Astrocyte (in vitro differentiated cells and primary cell): ENCODE data around the gene SEC22A. TPM values are rescaled to one million over a fixed set of nuclear protein-coding genes. Genes with fewer than 3 reads are reported as not detected.

ENCODE experiments used
- DNase-seq: peaks from one replicate; pipeline ENCODE4 v3.0.0-alpha.2; 2010; ENCODE audit warnings: low read depth
- FAIRE-seq: peaks from 2 replicates; lab custom pipeline; 2011; peaks lifted over from hg19 to GRCh38; lab: Jason Lieb, UNC
- H2AFZ ChIP-seq: 2 replicates; pipeline ENCODE4 v1.6.0; 2012; ENCODE audit warnings: low read depth, low read length, inconsistent platforms
- H3K27ac ChIP-seq: 2 replicates; pipeline ENCODE4 v1.5.1; 2011; ENCODE audit warnings: low read depth, low read length, inconsistent platforms
- H3K27me3 ChIP-seq: 2 replicates; pipeline ENCODE4 v1.6.0; 2011; ENCODE audit warnings: low read length, inconsistent platforms; ENCODE audit not compliant: insufficient read depth
- H3K36me3 ChIP-seq: 2 replicates; pipeline ENCODE4 v1.5.1; 2011; ENCODE audit warnings: low read length, inconsistent platforms; ENCODE audit not compliant: insufficient read depth
- H3K4me1 ChIP-seq: 2 replicates; pipeline ENCODE4 v1.5.1; 2011; ENCODE audit warnings: low read length, inconsistent platforms; ENCODE audit not compliant: insufficient read depth
- H3K4me2 ChIP-seq: 2 replicates; pipeline ENCODE4 v1.6.0; 2012; ENCODE audit warnings: low read length, inconsistent platforms
- H3K4me3 ChIP-seq: 2 replicates; pipeline ENCODE4 v1.5.1; 2011; ENCODE audit warnings: low read depth, mild to moderate bottlenecking, low read length, inconsistent platforms; ENCODE audit not compliant: insufficient read depth
- H3K79me2 ChIP-seq: 2 replicates; pipeline ENCODE4 v1.6.0; 2012; ENCODE audit warnings: mild to moderate bottlenecking, low read length, inconsistent platforms; ENCODE audit not compliant: insufficient read depth
- H3K9ac ChIP-seq: 2 replicates; pipeline ENCODE4 v1.6.0; 2012; ENCODE audit warnings: mild to moderate bottlenecking, low read length, inconsistent platforms
- H3K9me3 ChIP-seq: 2 replicates; pipeline ENCODE4 v1.5.1; 2012; ENCODE audit warnings: low read depth, mild to moderate bottlenecking, low read length, inconsistent platforms; ENCODE audit not compliant: insufficient read depth
- H4K20me1 ChIP-seq: 2 replicates; pipeline ENCODE4 v1.6.0; 2012; ENCODE audit warnings: low read length, inconsistent platforms; ENCODE audit not compliant: insufficient read depth
- H3K27ac Mint-ChIP-seq: one replicate; pipeline ENCODE4 v1.8.0; 2021; ENCODE audit warnings: mild to moderate bottlenecking, mixed read lengths; ENCODE audit not compliant: unreplicated experiment
- H3K27me3 Mint-ChIP-seq: one replicate; pipeline ENCODE4 v1.8.0; 2021; ENCODE audit warnings: low read depth, mixed read lengths; ENCODE audit not compliant: unreplicated experiment
- H3K36me3 Mint-ChIP-seq: one replicate; pipeline ENCODE4 v1.8.0; 2021; ENCODE audit warnings: low read depth, mixed read lengths; ENCODE audit not compliant: unreplicated experiment
- H3K4me1 Mint-ChIP-seq: one replicate; pipeline ENCODE4 v1.8.0; 2021; ENCODE audit warnings: low read depth, mixed read lengths; ENCODE audit not compliant: unreplicated experiment
- H3K4me3 Mint-ChIP-seq: one replicate; pipeline ENCODE4 v1.8.0; 2021; ENCODE audit warnings: mild to moderate bottlenecking, moderate library complexity, mixed read lengths; ENCODE audit not compliant: unreplicated experiment
- H3K9me3 Mint-ChIP-seq: one replicate; pipeline ENCODE4 v1.8.0; 2021; ENCODE audit warnings: mild to moderate bottlenecking, mixed read lengths; ENCODE audit not compliant: unreplicated experiment
- CTCF ChIP-seq: IDR thresholded peaks from 2 replicates; pipeline ENCODE4 v1.5.1; 2011; ENCODE audit warnings: low read depth, mild to moderate bottlenecking, inconsistent platforms, low read length, moderate library complexity; ENCODE audit not compliant: insufficient read depth
- EZH2 ChIP-seq: IDR thresholded peaks from 2 replicates; pipeline ENCODE4 v1.6.1; 2012; ENCODE audit warnings: mild to moderate bottlenecking, low read length, inconsistent platforms; ENCODE audit not compliant: insufficient read depth
- total RNA-seq: library from RNA; stranded (reverse); gene quantifications from 2 replicates; pipeline ENCODE4 v1.2.1, GENCODE V29; 2021

SEC22A gene
- total RNA-seq, 1 donor from 2014 or later = 10.9 TPM

GRCh38 chr3:123312331-123313265, 110.9 kb downstream of the SEC22A start:
- Histone ChIP-seq H3K27ac (no peak overlapping the region), H3K36me3 (no peaks in the 10 kb centered on the region), H3K27me3 (peaks cover 28% of the 10 kb centered on the region), H3K9me3 (no peaks in the 10 kb centered on the region), H2AFZ (no peak overlapping the region), H3K79me2 (no peaks in the 10 kb centered on the region), H3K9ac (no peak overlapping the region), H4K20me1 (no peaks in the 10 kb centered on the region), H3K4me2 (no peak overlapping the region), H3K4me3 (no peak overlapping the region), H3K4me1 (no peaks in the 10 kb centered on the region)
- TF ChIP-seq EZH2 (no peak), CTCF (no peak)
- no peaks in the 10 kb centered on the region for H3K36me3 Mint-ChIP-seq
- no peak for FAIRE-seq
- peaks cover 13% of the 10 kb centered on the region for H3K4me1 Mint-ChIP-seq
- H3K4me3 Mint-ChIP-seq = no peak overlapping the region
- H3K27me3 Mint-ChIP-seq = peaks cover 33% of the 10 kb centered on the region
- H3K27ac Mint-ChIP-seq = no peak overlapping the region
- H3K9me3 Mint-ChIP-seq = no peaks in the 10 kb centered on the region
- no peak for DNase-seq

DNA sequence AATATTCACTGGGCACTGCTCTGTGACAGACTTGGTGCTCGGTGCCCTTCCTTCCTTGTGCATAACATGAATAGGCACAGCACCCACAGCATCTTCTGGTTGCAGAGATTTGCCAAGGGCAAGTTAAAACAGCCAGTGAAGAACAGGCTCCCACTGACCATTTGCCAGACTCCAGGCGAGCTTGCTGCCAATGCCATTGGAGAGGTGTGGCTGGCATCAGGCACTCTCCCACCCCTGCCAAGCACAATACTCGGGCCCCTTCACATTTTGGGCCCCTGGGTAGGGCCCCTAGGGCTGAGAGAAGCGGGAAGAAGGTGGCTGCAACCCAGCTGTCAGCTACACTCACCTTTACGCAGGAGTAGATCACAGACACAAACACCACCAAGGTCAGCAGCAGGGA, 112.1 kb downstream of the SEC22A start:
- FAIRE-seq = no peak
- no peak overlapping the region for H3K4me2 ChIP-seq
- peaks cover 13% of the 10 kb centered on the region for H3K4me1 Mint-ChIP-seq
- no peak overlapping the region for H3K4me3 Mint-ChIP-seq
- H3K27me3 Mint-ChIP-seq = peaks cover 32% of the 10 kb centered on the region
- no peaks in the 10 kb centered on the region for H3K79me2 ChIP-seq
- H3K27ac Mint-ChIP-seq = no peak overlapping the region
- H3K4me3 ChIP-seq = no peak overlapping the region
- H3K27me3 ChIP-seq = peaks cover 28% of the 10 kb centered on the region
- H3K36me3 ChIP-seq = no peaks in the 10 kb centered on the region
- no peaks in the 10 kb centered on the region for H3K9me3 ChIP-seq
- no peak overlapping the region for H3K27ac ChIP-seq
- H3K9me3 Mint-ChIP-seq = no peaks in the 10 kb centered on the region
- no peak overlapping the region for H3K9ac ChIP-seq
- no peaks in the 10 kb centered on the region for H4K20me1 ChIP-seq
- no peaks in the 10 kb centered on the region for H3K36me3 Mint-ChIP-seq
- no peaks in the 10 kb centered on the region for H3K4me1 ChIP-seq
- TF ChIP-seq EZH2 = no peak
- TF ChIP-seq CTCF = no peak
- DNase-seq = no peak
- no peak overlapping the region for H2AFZ ChIP-seq
